ENCODE measurements around the gene KRT39.
"Not testable (repeated sequence)": the region's sequence is repeated elsewhere in the genome, so short reads cannot be mapped to it uniquely, and the experiment has no call there.

The KRT39 gene

DNA sequence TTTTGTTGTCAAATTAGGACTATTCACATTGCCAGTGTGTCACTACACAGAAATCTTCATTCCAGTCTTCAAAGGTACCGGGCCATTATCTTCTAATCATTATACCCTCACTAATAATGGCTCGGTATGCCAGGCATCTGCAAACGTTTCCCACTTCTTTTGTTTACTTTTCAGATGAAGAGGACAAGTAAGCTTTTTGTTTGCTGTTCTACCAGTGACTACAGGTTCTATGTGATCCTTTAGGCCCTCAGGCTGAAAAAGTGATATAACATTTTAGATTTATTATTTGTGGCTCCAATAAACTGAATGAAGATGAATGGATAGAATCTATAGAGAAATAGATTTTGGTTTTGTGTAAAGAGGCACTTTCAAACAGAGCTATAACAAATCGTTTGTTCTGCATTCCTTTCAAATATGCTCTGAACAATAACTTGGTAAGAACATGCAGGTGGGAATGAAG is 42.6 kb upstream of the KRT39 start:
- DNase-seq (ENCODE audit: insufficient read length, low spot score), result no peak
- TF ChIP-seq, protein P1, sequence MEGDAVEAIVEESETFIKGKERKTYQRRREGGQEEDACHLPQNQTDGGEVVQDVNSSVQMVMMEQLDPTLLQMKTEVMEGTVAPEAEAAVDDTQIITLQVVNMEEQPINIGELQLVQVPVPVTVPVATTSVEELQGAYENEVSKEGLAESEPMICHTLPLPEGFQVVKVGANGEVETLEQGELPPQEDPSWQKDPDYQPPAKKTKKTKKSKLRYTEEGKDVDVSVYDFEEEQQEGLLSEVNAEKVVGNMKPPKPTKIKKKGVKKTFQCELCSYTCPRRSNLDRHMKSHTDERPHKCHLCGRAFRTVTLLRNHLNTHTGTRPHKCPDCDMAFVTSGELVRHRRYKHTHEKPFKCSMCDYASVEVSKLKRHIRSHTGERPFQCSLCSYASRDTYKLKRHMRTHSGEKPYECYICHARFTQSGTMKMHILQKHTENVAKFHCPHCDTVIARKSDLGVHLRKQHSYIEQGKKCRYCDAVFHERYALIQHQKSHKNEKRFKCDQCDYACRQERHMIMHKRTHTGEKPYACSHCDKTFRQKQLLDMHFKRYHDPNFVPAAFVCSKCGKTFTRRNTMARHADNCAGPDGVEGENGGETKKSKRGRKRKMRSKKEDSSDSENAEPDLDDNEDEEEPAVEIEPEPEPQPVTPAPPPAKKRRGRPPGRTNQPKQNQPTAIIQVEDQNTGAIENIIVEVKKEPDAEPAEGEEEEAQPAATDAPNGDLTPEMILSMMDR (IDR thresholded peaks at IDR 0.05; ENCODE audit: insufficient read depth, missing control alignments), result no peak
- FAIRE-seq, result no peak

DNA sequence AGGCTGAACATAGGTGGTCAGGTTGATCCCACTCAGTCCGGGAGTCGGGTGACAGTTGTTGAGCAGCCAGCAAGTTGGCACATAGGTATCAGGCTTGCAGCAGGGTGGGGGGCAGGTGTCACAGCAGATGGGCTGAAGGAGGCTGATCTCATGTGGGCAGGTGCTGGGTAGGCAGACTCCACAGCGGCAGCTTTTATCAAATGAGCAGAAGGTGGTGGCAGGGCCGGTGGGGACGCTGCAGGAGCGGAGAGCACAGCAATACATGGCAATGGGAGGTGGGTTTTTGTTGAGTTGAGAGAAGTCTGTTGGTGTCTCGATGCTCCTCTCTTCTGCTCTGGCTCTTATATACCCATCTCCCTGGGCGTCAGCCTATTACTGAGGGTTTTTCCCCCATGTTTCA is 42.1 kb upstream of the KRT39 start, which contains the start of gene KRTAP3-1:
TSS of gene KRTAP3-1 (minus strand) at position 318 of the 400 bp plus-strand sequence. CDS start at position 264, 54 bp downstream.
- no peak for FAIRE-seq
- TF ChIP-seq, protein P1 (IDR thresholded peaks at IDR 0.05; ENCODE audit: insufficient read depth, missing control alignments), result no peak
- no peak for DNase-seq (ENCODE audit: insufficient read length, low spot score)

DNA sequence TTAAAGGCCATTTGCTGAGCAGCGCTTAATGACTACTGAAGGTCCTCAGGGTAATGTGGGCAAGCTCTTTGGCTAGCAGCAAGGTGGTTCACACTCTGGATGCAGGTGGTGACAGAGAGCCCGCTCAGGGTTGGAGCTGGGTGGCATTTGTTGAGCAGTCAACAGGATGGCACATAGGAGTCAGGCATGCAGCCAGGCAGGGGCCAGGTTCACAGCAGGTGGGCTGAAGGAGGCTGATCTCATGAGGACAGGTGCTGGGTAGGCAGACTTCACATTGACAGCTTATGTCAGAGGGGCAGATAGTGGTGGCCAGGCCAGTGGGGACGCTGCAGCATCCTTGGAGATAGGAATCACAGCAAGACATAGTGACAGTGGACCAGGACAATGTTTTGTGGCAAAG is 37.6 kb upstream of the KRT39 start:
- no peak for FAIRE-seq
- TF ChIP-seq, protein P1 (IDR thresholded peaks at IDR 0.05; ENCODE audit: insufficient read depth, missing control alignments), result no peak
- no peak for DNase-seq (ENCODE audit: insufficient read length, low spot score)

DNA sequence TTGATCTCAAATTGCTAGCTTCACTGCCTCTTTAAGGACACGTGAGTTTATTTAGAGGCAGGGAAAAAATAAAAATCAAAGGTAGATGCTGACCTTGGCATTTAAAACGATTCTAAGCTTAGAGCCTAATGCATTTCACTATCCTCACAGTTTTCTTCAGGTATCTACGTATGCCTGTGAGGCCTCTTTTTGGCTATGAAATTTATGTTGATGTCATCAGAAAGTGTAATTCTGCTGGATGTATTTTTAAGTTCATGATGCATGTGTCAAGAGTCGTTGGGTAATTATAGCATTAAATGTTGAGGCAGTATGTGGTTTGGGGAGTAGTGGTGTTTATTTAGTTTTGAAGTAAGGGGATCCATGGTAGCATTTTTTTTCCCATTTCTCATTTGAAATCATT is 37.2 kb upstream of the KRT39 start:
- DNase-seq (ENCODE audit: insufficient read length, low spot score) (no peak), FAIRE-seq (no peak)
- TF ChIP-seq, protein P1 (IDR thresholded peaks at IDR 0.05; ENCODE audit: insufficient read depth, missing control alignments), result no peak

DNA sequence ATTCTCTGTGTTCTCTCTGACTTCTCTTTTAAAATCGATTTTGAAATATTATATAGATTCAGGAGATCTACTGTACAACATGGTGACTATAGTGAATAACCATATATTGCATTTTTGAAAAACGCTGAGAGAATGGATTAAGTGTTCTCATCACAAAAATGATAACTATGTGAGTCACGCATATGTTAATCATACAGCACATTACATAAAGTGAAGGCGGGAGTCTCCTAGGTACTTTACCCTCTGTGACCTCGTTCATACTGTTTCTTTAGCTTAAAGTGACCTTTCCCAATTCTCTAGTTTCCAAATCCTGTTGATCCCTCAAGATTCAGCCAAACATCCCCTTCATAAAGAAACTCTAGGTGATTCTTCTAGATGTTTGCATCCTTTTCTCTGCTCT is 36.1 kb upstream of the KRT39 start:
- DNase-seq (ENCODE audit: insufficient read length, low spot score), result no peak
- TF ChIP-seq, protein P1 (IDR thresholded peaks at IDR 0.05; ENCODE audit: insufficient read depth, missing control alignments), result no peak
- no peak for FAIRE-seq

DNA sequence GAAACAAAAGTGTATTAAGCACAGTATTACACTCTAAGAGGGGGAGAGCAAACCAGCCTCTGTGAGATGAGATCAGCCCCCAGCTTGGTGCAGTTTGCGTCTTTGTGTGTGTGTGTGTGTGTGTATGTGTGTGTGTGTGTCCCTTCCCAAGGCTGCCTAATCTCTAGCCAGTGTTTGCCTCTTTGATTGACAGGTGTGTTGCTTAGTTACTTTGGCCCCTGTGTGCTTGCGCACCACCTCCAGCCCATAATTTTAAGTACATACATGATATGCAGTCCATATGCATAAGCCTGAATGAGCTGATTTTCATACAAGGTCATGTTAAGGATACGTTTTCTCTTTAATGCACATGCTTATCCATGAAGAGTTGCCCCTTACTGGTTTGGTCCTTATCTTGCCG is 35.0 kb upstream of the KRT39 start:
- DNase-seq (ENCODE audit: insufficient read length, low spot score), result no peak
- FAIRE-seq, result no peak
- TF ChIP-seq, protein P1 (IDR thresholded peaks at IDR 0.05; ENCODE audit: insufficient read depth, missing control alignments), result no peak

DNA sequence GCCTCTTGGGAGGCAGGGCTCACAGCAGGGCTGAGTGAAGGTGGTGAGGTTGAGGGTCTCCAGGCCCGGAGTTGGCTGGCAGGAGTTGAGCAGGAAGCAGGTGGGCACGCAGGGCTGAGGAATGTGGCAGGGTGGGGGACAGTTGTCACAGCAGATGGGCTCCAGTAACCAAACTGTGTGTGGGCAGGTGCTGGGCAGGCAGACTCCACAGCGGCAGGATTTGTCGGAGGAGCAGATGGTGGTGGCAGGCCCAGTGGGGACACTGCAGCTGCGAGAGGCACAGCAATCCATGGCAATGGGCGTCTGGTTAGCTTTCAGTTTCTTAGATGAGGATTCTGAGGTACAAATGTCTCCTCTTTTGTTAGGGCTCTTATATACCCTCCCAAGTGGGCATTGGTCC is 32.8 kb upstream of the KRT39 start, which contains the start of gene KRTAP3-2:
TSS of gene KRTAP3-2 (minus strand) at position 344 of the 400 bp plus-strand sequence. CDS start at position 291, 53 bp downstream.
- not testable (repeated sequence) for DNase-seq (ENCODE audit: insufficient read length, low spot score); FAIRE-seq

DNA sequence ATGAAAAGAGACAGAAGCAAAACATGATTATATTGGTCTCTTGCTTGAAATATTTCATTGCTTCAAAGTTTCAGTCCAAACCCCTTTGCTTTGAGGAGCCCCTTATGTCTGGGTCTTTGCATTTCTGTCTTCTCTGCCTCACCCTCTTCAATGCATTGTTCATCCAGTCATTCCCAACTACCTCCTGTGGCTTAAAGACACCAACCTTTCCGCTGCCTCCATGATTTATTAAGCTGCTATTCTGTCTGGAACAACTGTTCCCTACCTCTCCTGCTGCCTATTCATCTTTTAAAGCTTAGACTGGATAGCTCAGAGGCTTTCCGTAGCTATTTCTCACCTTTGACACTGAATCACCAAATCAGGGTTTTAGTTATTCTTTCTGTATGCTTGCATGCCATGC is 30.6 kb upstream of the KRT39 start:
- TF ChIP-seq, protein P1 (IDR thresholded peaks at IDR 0.05; ENCODE audit: insufficient read depth, missing control alignments), result no peak
- no peak for DNase-seq (ENCODE audit: insufficient read length, low spot score)
- FAIRE-seq, result no peak

Data from D721Med (cell line).